WERI-Rb-1 (cell line): ENCODE data around the gene SCYGR4.
"Not testable (repeated sequence)": the region's sequence is repeated elsewhere in the genome, so short reads cannot be mapped to it uniquely, and the experiment has no call there.

Experiments used
- DNase-seq: peaks from one replicate; pipeline ENCODE4 v3.0.0-alpha.2; 2020
- H3K27ac ChIP-seq: fragments of 250-450 bp; sonication (Bioruptor Pico); 2 replicates; pipeline ENCODE4 v1.5.1; 2020; ENCODE audit warnings: mild to moderate bottlenecking, moderate library complexity
- H3K27me3 ChIP-seq: fragments of 250-450 bp; sonication (Bioruptor Pico); 2 replicates; pipeline ENCODE4 v1.5.1; 2021; ENCODE audit warnings: mild to moderate bottlenecking, low read depth, moderate library complexity; ENCODE audit not compliant: insufficient read depth, severe bottlenecking
- H3K36me3 ChIP-seq: fragments of 250-450 bp; sonication (Bioruptor Pico); 2 replicates; pipeline ENCODE4 v1.5.1; 2020; ENCODE audit warnings: mild to moderate bottlenecking, moderate library complexity
- H3K4me3 ChIP-seq: 2 replicates; pipeline ENCODE4 v1.5.1; 2011; ENCODE audit warnings: low read depth, mild to moderate bottlenecking, control low read depth, low read length
- H3K9me3 ChIP-seq: fragments of 250-450 bp; sonication (Bioruptor Pico); 2 replicates; pipeline ENCODE4 v1.5.1; 2021; ENCODE audit warnings: mild to moderate bottlenecking, moderate library complexity; ENCODE audit not compliant: severe bottlenecking
- CTCF ChIP-seq: IDR thresholded peaks from 2 replicates; pipeline ENCODE4 v1.5.1; 2011; ENCODE audit warnings: low read depth, mild to moderate bottlenecking, control low read depth, inconsistent platforms, low read length

The SCYGR4 gene

DNA sequence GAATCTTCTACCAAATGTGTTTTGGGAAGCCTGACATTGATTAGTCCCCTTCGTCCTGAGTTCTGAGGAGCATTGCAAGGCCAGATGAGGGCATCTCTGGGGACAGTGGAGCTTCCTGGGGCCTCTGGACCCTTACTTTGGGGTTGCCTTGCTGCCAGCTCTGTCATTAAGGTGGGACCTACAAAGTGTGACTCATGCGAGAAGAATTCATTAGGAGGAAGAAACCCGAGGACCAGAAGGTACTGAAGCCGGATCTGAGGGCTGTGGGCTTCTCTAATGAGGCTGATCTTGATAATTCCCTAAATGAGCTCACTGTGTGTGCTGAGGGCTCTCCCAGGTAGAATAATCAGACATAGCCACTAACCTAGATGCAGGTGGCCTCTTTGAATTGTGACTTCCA lies 19.3 kb upstream of the SCYGR4 start:
- no peaks in the 10 kb centered on the region for H3K9me3 ChIP-seq
- no peaks in the 10 kb centered on the region for H3K36me3 ChIP-seq
- H3K4me3 ChIP-seq, result no peak overlapping the region
- H3K27ac ChIP-seq, result no peak overlapping the region
- no peaks in the 10 kb centered on the region for H3K27me3 ChIP-seq
- no peak for DNase-seq
- no peak for TF ChIP-seq CTCF

- DNase-seq, result peak; percentile 31
- H3K9me3 ChIP-seq, H3K27me3 ChIP-seq, H3K36me3 ChIP-seq, H3K27ac ChIP-seq, H3K4me3 ChIP-seq: not testable (repeated sequence)
Measured at GRCh38 chr2:227598835-227599503, 18.3 kb upstream of the SCYGR4 start, which contains the start of gene SCYGR2. SCYGR2 (plus strand) TSS chr2:227598893; CDS start chr2:227598893, 0 bp downstream.

DNA sequence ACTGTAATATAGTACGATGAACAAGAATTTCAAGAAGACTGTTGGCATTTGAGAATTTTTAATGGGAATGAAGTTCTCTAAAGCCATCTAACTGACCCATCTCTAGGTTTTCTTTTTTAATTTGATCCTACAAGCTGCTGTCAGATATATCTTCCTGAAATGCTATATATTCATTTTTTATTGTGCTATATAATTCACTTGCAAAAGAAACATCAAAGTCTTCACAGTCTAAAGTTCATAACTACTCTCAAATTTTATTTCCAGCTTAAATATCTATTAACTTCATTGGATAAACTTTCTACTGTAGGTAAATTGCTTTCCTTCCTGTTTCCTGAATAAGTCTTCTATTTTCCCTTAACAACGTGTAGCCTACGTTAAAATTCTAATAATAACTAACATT lies 14.9 kb upstream of the SCYGR4 start:
- no peak for DNase-seq
- Histone ChIP-seq H3K36me3 (no peaks in the 10 kb centered on the region), H3K9me3 (no peaks in the 10 kb centered on the region), H3K27me3 (no peaks in the 10 kb centered on the region), H3K27ac (no peak overlapping the region), H3K4me3 (no peak overlapping the region)
- TF ChIP-seq CTCF, result no peak

GRCh38 chr2:227606476-227606875 lies 10.8 kb upstream of the SCYGR4 start:
- no peak overlapping the region for H3K27ac ChIP-seq
- no peaks in the 10 kb centered on the region for H3K27me3 ChIP-seq
- no peaks in the 10 kb centered on the region for H3K36me3 ChIP-seq
- H3K4me3 ChIP-seq, result no peak overlapping the region
- no peaks in the 10 kb centered on the region for H3K9me3 ChIP-seq
- TF ChIP-seq CTCF, result no peak
- DNase-seq, result no peak

GRCh38 chr2:227607941-227608340 lies 9.4 kb upstream of the SCYGR4 start:
- Histone ChIP-seq H3K27ac (no peak overlapping the region), H3K36me3 (no peaks in the 10 kb centered on the region), H3K27me3 (no peaks in the 10 kb centered on the region), H3K4me3 (no peak overlapping the region), H3K9me3 (no peaks in the 10 kb centered on the region)
- DNase-seq, result no peak
- no peak for TF ChIP-seq CTCF

- Histone ChIP-seq H3K4me3 (no peak overlapping the region), H3K27me3 (no peaks in the 10 kb centered on the region), H3K27ac (no peak overlapping the region), H3K36me3 (no peaks in the 10 kb centered on the region), H3K9me3 (no peaks in the 10 kb centered on the region)
- no peak for DNase-seq
- TF ChIP-seq CTCF, result no peak
Measured at GRCh38 chr2:227608561-227609338, 8.5 kb upstream of the SCYGR4 start.
